Measurements from ENCODE around the gene UBASH3A.

DNA sequence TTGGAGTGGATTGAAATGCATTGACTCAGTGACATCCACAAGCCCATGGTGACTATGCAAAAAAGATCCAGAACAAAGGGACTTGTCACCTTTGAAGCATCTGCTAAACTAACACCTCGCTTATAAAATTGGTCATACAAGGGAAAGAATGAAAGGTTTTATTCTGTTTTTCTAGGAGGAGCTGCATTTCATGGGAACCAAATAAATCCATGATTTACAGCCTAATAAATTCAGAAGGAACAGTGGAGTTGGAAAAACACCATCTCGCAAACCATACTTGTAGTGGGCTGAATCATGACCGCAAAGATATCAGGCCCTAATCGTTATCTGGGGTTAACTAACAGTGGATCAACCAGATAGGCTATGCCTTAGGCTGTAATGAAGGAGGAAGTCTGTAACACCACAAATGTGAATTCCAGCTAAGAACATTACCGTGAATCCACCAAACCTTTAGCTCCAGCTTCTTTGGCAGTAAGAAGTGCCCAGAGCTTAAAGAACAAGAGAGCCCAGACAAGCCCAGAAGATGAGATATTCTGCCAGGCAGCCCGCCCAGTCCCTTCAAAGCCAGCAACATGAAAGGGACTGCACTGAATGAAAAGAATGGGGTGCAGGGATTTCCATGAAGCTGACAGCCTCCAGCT is 64.9 kb downstream of the UBASH3A start:
- no peak for TF ChIP-seq POLR2AphosphoS5 (IDR thresholded peaks at IDR 0.05)
- TF ChIP-seq, protein P1, sequence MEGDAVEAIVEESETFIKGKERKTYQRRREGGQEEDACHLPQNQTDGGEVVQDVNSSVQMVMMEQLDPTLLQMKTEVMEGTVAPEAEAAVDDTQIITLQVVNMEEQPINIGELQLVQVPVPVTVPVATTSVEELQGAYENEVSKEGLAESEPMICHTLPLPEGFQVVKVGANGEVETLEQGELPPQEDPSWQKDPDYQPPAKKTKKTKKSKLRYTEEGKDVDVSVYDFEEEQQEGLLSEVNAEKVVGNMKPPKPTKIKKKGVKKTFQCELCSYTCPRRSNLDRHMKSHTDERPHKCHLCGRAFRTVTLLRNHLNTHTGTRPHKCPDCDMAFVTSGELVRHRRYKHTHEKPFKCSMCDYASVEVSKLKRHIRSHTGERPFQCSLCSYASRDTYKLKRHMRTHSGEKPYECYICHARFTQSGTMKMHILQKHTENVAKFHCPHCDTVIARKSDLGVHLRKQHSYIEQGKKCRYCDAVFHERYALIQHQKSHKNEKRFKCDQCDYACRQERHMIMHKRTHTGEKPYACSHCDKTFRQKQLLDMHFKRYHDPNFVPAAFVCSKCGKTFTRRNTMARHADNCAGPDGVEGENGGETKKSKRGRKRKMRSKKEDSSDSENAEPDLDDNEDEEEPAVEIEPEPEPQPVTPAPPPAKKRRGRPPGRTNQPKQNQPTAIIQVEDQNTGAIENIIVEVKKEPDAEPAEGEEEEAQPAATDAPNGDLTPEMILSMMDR (IDR thresholded peaks at IDR 0.05): no peak
